GM23338 (cell line): ENCODE data around the gene MED9. TPM values are rescaled to one million over a fixed set of nuclear protein-coding genes. Genes with fewer than 3 reads are reported as not detected.

Experiments
- ATAC-seq: fragments of 200-7000 bp; cut with Tn5 transposase; 3 replicates; pipeline ENCODE4 v1.9.1; 2020
- DNase-seq: peaks from one replicate; pipeline ENCODE4 v3.0.0-alpha.2; 2015; ENCODE audit warnings: low spot score
- H2AFZ ChIP-seq: fragments of 200-600 bp; sonication (generic); 2 replicates; pipeline ENCODE4 v1.8.0; 2016; ENCODE audit warnings: antibody characterized with exemption, mild to moderate bottlenecking, moderate library complexity
- H3F3A ChIP-seq: fragments of 200-600 bp; sonication (generic); replicated peaks from 2 replicates; pipeline ENCODE4 v1.8.0; 2017; ENCODE audit warnings: antibody characterized with exemption, mixed run types, low read depth
- H3K27ac ChIP-seq: fragments of 200-600 bp; sonication (generic); 2 replicates; pipeline ENCODE4 v1.6.1; 2016; ENCODE audit warnings: low read depth
- H3K27me3 ChIP-seq: fragments of 200-600 bp; sonication (generic); 2 replicates; pipeline ENCODE4 v1.8.0; 2016; ENCODE audit warnings: mild to moderate bottlenecking, mixed run types, moderate library complexity; ENCODE audit not compliant: insufficient read depth
- H3K36me3 ChIP-seq: fragments of 200-600 bp; sonication (generic); 2 replicates; pipeline ENCODE4 v1.8.0; 2016; ENCODE audit warnings: mild to moderate bottlenecking; ENCODE audit not compliant: insufficient read depth
- H3K4me1 ChIP-seq: fragments of 200-600 bp; sonication (generic); 2 replicates; pipeline ENCODE4 v1.8.0; 2016; ENCODE audit warnings: mild to moderate bottlenecking, moderate library complexity; ENCODE audit not compliant: insufficient read depth
- H3K4me2 ChIP-seq: fragments of 200-600 bp; sonication (generic); 2 replicates; pipeline ENCODE4 v1.7.1; 2017; ENCODE audit warnings: mixed run types
- H3K4me3 ChIP-seq: fragments of 200-600 bp; sonication (generic); 2 replicates; pipeline ENCODE4 v1.6.1; 2016; ENCODE audit warnings: mixed run types
- H3K79me2 ChIP-seq: fragments of 200-600 bp; sonication (generic); replicated peaks from 2 replicates; pipeline ENCODE4 v1.8.0; 2017; ENCODE audit warnings: mild to moderate bottlenecking; ENCODE audit not compliant: insufficient read depth
- H3K9me2 ChIP-seq: fragments of 200-600 bp; sonication (generic); 2 replicates; pipeline ENCODE4 v1.8.0; 2017; ENCODE audit not compliant: insufficient read depth
- H4K20me1 ChIP-seq: fragments of 200-600 bp; sonication (generic); replicated peaks from 2 replicates; pipeline ENCODE4 v1.8.0; 2017; ENCODE audit warnings: mild to moderate bottlenecking; ENCODE audit not compliant: insufficient read depth
- H3K27ac Mint-ChIP-seq: 2 replicates; pipeline ENCODE4 v1.8.0; 2020; ENCODE audit warnings: inconsistent platforms, mild to moderate bottlenecking, moderate library complexity, mixed read lengths
- H3K27me3 Mint-ChIP-seq: 3 replicates; pipeline ENCODE4 v1.8.0; 2022; ENCODE audit warnings: low read depth, mild to moderate bottlenecking, moderate library complexity, mixed read lengths, inconsistent platforms; ENCODE audit not compliant: insufficient read depth, poor library complexity
- H3K36me3 Mint-ChIP-seq: 3 replicates; pipeline ENCODE4 v1.8.0; 2021; ENCODE audit warnings: low read depth, mild to moderate bottlenecking, inconsistent platforms, moderate library complexity, mixed read lengths
- H3K4me1 Mint-ChIP-seq: 3 replicates; pipeline ENCODE4 v1.8.0; 2020; ENCODE audit warnings: mild to moderate bottlenecking, inconsistent platforms, mixed read lengths
- H3K4me3 Mint-ChIP-seq: 3 replicates; pipeline ENCODE4 v1.8.0; 2021; ENCODE audit warnings: moderate library complexity, mild to moderate bottlenecking, inconsistent platforms, mixed read lengths
- H3K9me3 Mint-ChIP-seq: 3 replicates; pipeline ENCODE4 v1.8.0; 2020; ENCODE audit warnings: moderate library complexity, mild to moderate bottlenecking, inconsistent platforms, mixed read lengths
- CREB1 ChIP-seq: fragments of 250-450 bp; sonication (Bioruptor Pico); IDR thresholded peaks from 2 replicates; pipeline ENCODE4 v1.5.0; 2020; ENCODE audit warnings: low read depth, mild to moderate bottlenecking, moderate library complexity
- EZH2 ChIP-seq: fragments of 200-600 bp; sonication (generic); IDR thresholded peaks from one replicate; pipeline ENCODE4 v1.8.0; 2017; ENCODE audit warnings: antibody characterized with exemption, mild to moderate bottlenecking, low read depth; ENCODE audit not compliant: unreplicated experiment
- EZH2phosphoT487 ChIP-seq: fragments of 200-600 bp; sonication (generic); IDR thresholded peaks from one replicate; pipeline ENCODE4 v1.8.1; 2018; ENCODE audit warnings: antibody characterized with exemption; ENCODE audit not compliant: unreplicated experiment
- JUNB ChIP-seq: IDR thresholded peaks from one replicate; pipeline ENCODE4 v1.6.1; 2016; ENCODE audit warnings: antibody characterized with exemption; ENCODE audit not compliant: unreplicated experiment
- NANOG ChIP-seq: IDR thresholded peaks from 2 replicates; pipeline ENCODE4 v1.6.1; 2016; ENCODE audit warnings: antibody characterized with exemption, borderline replicate concordance
- POLR2AphosphoS5 ChIP-seq: IDR thresholded peaks from 2 replicates; pipeline ENCODE4 v1.6.1; 2016; ENCODE audit warnings: antibody characterized with exemption, low read depth
- STAT1 ChIP-seq: IDR thresholded peaks from one replicate; pipeline ENCODE4 v1.6.1; 2016; ENCODE audit warnings: antibody characterized with exemption; ENCODE audit not compliant: unreplicated experiment
- ZNF114 ChIP-seq: fragments of 250-450 bp; sonication (Bioruptor Pico); IDR thresholded peaks from 2 replicates; pipeline ENCODE4 v1.5.0; 2020; ENCODE audit warnings: mild to moderate bottlenecking, moderate library complexity
- ZNF331 ChIP-seq: fragments of 250-450 bp; sonication (Bioruptor Pico); IDR thresholded peaks from 2 replicates; pipeline ENCODE4 v1.5.0; 2020; ENCODE audit warnings: low read depth, mild to moderate bottlenecking, moderate library complexity
- polyA plus RNA-seq: library from polyadenylated mRNA; unstranded; fragments of >200 nt; fragmentation: Nextera tagmentation; extraction: Ambion mirVana; gene quantifications from 2 replicates; pipeline ENCODE4 v1.2.1, GENCODE V29; 2016
- total RNA-seq: library from RNA; depleted of rRNA; stranded (reverse); fragments of >200 nt; shearing (Covaris generic); gene quantifications from 2 replicates; pipeline ENCODE4 v1.2.3, GENCODE V29; 2014
- TF ChIP-seq, protein P1 (sequence below): fragments of 250-450 bp; sonication (Bioruptor Pico); IDR thresholded peaks from 2 replicates; pipeline ENCODE4 v1.5.0; 2020; ENCODE audit warnings: mild to moderate bottlenecking, moderate library complexity
- TF ChIP-seq, protein P2 (sequence below), 2 experiments: fragments of 200-600 bp in 1 of 2; sonication (generic) in 1 of 2; conservative IDR thresholded peaks; 2 replicates each; pipeline versions ENCODE4 v1.5.1 to v1.6.1; 2016 to 2017; ENCODE audit warnings: antibody characterized with exemption in 2 of 2, low read depth in 2 of 2, mild to moderate bottlenecking in 2 of 2, moderate library complexity in 1 of 2
- TF ChIP-seq, protein P3 (sequence below): IDR thresholded peaks from one replicate; pipeline ENCODE4 v1.6.1; 2018; ENCODE audit warnings: antibody characterized with exemption; ENCODE audit not compliant: unreplicated experiment
- TF ChIP-seq, protein P4 (sequence below): IDR thresholded peaks from 2 replicates; pipeline ENCODE4 v1.6.1; 2016; ENCODE audit warnings: antibody characterized with exemption

The MED9 gene
- total and polyA plus RNA-seq, 2 experiments from 2014 or later, result 17.3 to 19.9 TPM

DNA sequence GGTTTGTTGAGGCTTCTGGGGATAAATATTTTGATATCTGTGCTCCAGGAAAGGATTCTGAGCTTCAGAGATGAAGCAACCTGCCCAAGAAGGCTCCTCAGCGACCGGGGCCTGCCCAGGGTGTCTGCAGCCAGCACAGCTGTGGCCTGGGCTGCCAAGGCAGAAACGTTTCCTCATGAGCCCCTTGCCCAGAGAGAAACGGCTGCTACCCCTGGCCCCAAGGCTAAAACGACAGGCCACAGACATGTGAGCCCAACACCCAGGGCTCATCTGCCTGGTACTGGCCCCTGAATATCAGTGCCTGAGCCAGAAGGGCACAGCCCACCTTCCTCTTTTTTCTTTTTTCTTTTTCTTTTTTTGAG lies 64.8 kb downstream of the MED9 start:
- H3K36me3 ChIP-seq, result no peaks in the 10 kb centered on the region
- H3K9me3 Mint-ChIP-seq, result no peaks in the 10 kb centered on the region
- peaks cover 4% of the 10 kb centered on the region; the same call in 1 of the 3 replicates for H3K4me1 Mint-ChIP-seq

More for the DNA sequence above, 64.8 kb downstream of the MED9 start:
- Mint-ChIP-seq H3K4me3 (no peak overlapping the region), H3K27me3 (peaks cover 4% of the 10 kb centered on the region), H3K36me3 (no peaks in the 10 kb centered on the region), H3K27ac (no peak overlapping the region)
- DNase-seq (no peak), ATAC-seq (no peak)
- Histone ChIP-seq H4K20me1 (no peaks in the 10 kb centered on the region), H3K27ac (no peak overlapping the region), H3K4me1 (no peaks in the 10 kb centered on the region), H3F3A (no peaks in the 10 kb centered on the region), H3K9me2 (no peaks in the 10 kb centered on the region), H2AFZ (no peak overlapping the region), H3K27me3 (no peaks in the 10 kb centered on the region), H3K4me2 (no peak overlapping the region), H3K4me3 (no peak overlapping the region), H3K79me2 (no peaks in the 10 kb centered on the region)
- TF ChIP-seq, protein P1, sequence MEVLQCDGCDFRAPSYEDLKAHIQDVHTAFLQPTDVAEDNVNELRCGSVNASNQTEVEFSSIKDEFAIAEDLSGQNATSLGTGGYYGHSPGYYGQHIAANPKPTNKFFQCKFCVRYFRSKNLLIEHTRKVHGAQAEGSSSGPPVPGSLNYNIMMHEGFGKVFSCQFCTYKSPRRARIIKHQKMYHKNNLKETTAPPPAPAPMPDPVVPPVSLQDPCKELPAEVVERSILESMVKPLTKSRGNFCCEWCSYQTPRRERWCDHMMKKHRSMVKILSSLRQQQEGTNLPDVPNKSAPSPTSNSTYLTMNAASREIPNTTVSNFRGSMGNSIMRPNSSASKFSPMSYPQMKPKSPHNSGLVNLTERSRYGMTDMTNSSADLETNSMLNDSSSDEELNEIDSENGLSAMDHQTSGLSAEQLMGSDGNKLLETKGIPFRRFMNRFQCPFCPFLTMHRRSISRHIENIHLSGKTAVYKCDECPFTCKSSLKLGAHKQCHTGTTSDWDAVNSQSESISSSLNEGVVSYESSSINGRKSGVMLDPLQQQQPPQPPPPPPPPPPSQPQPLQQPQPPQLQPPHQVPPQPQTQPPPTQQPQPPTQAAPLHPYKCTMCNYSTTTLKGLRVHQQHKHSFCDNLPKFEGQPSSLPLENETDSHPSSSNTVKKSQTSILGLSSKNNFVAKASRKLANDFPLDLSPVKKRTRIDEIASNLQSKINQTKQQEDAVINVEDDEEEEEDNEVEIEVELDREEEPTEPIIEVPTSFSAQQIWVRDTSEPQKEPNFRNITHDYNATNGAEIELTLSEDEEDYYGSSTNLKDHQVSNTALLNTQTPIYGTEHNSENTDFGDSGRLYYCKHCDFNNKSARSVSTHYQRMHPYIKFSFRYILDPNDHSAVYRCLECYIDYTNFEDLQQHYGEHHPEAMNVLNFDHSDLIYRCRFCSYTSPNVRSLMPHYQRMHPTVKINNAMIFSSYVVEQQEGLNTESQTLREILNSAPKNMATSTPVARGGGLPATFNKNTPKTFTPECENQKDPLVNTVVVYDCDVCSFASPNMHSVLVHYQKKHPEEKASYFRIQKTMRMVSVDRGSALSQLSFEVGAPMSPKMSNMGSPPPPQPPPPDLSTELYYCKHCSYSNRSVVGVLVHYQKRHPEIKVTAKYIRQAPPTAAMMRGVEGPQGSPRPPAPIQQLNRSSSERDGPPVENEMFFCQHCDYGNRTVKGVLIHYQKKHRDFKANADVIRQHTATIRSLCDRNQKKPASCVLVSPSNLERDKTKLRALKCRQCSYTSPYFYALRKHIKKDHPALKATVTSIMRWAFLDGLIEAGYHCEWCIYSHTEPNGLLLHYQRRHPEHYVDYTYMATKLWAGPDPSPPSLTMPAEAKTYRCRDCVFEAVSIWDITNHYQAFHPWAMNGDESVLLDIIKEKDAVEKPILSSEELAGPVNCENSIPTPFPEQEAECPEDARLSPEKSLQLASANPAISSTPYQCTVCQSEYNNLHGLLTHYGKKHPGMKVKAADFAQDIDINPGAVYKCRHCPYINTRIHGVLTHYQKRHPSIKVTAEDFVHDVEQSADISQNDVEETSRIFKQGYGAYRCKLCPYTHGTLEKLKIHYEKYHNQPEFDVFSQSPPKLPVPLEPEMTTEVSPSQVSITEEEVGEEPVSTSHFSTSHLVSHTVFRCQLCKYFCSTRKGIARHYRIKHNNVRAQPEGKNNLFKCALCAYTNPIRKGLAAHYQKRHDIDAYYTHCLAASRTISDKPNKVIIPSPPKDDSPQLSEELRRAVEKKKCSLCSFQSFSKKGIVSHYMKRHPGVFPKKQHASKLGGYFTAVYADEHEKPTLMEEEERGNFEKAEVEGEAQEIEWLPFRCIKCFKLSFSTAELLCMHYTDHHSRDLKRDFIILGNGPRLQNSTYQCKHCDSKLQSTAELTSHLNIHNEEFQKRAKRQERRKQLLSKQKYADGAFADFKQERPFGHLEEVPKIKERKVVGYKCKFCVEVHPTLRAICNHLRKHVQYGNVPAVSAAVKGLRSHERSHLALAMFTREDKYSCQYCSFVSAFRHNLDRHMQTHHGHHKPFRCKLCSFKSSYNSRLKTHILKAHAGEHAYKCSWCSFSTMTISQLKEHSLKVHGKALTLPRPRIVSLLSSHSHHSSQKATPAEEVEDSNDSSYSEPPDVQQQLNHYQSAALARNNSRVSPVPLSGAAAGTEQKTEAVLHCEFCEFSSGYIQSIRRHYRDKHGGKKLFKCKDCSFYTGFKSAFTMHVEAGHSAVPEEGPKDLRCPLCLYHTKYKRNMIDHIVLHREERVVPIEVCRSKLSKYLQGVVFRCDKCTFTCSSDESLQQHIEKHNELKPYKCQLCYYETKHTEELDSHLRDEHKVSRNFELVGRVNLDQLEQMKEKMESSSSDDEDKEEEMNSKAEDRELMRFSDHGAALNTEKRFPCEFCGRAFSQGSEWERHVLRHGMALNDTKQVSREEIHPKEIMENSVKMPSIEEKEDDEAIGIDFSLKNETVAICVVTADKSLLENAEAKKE, result no peak
- TF ChIP-seq STAT1 (no peak), EZH2phosphoT487 (no peak), ZNF331 (CRISPR knock-in tag) (no peak), POLR2AphosphoS5 (no peak), JUNB (no peak), EZH2 (no peak), NANOG (no peak), ZNF114 (CRISPR knock-in tag) (no peak), CREB1 (CRISPR knock-in tag) (no peak)
- TF ChIP-seq, protein P2, sequence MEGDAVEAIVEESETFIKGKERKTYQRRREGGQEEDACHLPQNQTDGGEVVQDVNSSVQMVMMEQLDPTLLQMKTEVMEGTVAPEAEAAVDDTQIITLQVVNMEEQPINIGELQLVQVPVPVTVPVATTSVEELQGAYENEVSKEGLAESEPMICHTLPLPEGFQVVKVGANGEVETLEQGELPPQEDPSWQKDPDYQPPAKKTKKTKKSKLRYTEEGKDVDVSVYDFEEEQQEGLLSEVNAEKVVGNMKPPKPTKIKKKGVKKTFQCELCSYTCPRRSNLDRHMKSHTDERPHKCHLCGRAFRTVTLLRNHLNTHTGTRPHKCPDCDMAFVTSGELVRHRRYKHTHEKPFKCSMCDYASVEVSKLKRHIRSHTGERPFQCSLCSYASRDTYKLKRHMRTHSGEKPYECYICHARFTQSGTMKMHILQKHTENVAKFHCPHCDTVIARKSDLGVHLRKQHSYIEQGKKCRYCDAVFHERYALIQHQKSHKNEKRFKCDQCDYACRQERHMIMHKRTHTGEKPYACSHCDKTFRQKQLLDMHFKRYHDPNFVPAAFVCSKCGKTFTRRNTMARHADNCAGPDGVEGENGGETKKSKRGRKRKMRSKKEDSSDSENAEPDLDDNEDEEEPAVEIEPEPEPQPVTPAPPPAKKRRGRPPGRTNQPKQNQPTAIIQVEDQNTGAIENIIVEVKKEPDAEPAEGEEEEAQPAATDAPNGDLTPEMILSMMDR (conservative IDR thresholded peaks at IDR 0.05; ENCODE audit: low read depth in 2 of 2), result no peak
- TF ChIP-seq, protein P3, sequence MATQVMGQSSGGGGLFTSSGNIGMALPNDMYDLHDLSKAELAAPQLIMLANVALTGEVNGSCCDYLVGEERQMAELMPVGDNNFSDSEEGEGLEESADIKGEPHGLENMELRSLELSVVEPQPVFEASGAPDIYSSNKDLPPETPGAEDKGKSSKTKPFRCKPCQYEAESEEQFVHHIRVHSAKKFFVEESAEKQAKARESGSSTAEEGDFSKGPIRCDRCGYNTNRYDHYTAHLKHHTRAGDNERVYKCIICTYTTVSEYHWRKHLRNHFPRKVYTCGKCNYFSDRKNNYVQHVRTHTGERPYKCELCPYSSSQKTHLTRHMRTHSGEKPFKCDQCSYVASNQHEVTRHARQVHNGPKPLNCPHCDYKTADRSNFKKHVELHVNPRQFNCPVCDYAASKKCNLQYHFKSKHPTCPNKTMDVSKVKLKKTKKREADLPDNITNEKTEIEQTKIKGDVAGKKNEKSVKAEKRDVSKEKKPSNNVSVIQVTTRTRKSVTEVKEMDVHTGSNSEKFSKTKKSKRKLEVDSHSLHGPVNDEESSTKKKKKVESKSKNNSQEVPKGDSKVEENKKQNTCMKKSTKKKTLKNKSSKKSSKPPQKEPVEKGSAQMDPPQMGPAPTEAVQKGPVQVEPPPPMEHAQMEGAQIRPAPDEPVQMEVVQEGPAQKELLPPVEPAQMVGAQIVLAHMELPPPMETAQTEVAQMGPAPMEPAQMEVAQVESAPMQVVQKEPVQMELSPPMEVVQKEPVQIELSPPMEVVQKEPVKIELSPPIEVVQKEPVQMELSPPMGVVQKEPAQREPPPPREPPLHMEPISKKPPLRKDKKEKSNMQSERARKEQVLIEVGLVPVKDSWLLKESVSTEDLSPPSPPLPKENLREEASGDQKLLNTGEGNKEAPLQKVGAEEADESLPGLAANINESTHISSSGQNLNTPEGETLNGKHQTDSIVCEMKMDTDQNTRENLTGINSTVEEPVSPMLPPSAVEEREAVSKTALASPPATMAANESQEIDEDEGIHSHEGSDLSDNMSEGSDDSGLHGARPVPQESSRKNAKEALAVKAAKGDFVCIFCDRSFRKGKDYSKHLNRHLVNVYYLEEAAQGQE, result no peak
- TF ChIP-seq, protein P4, sequence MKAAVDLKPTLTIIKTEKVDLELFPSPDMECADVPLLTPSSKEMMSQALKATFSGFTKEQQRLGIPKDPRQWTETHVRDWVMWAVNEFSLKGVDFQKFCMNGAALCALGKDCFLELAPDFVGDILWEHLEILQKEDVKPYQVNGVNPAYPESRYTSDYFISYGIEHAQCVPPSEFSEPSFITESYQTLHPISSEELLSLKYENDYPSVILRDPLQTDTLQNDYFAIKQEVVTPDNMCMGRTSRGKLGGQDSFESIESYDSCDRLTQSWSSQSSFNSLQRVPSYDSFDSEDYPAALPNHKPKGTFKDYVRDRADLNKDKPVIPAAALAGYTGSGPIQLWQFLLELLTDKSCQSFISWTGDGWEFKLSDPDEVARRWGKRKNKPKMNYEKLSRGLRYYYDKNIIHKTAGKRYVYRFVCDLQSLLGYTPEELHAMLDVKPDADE, result no peak
